HL-60/S4 (cell line): ENCODE data around the gene SLC23A2.
"Not testable (repeated sequence)": the region's sequence is repeated elsewhere in the genome, so short reads cannot be mapped to it uniquely, and the experiment has no call there.

Source experiments
- in situ Hi-C: fragments of 300-500 bp; cut with MboI; formaldehyde crosslinking; loops from 2 replicates; pipeline ENCODE4 v1.14.3; 2022; ENCODE audit warnings: low sequenced_read_pairs

Gene SLC23A2

GRCh38 chr20:4855097-4855496 lies 146.2 kb downstream of the SLC23A2 start:
- in situ Hi-C loops: no loop called here

GRCh38 chr20:4854561-4854901 lies 146.8 kb downstream of the SLC23A2 start:
- in situ Hi-C loops: no loop called here

- in situ Hi-C loops: no loop called here
These were observed 147.4 kb downstream of the SLC23A2 start for GRCh38 chr20:4853757-4854560.

GRCh38 chr20:4853004-4853403 lies 148.3 kb downstream of the SLC23A2 start:
- in situ Hi-C loops: no loop called here

GRCh38 chr20:4850960-4851359 lies 150.3 kb downstream of the SLC23A2 start:
- in situ Hi-C loops: no loop called here

GRCh38 chr20:4848829-4849228 lies 152.5 kb downstream of the SLC23A2 start:
- in situ Hi-C loops: not testable (repeated sequence)

GRCh38 chr20:4848041-4848440 lies 153.3 kb downstream of the SLC23A2 start:
- in situ Hi-C loops: no loop called here

GRCh38 chr20:4846821-4847220 lies 154.5 kb downstream of the SLC23A2 start:
- in situ Hi-C loops: no loop called here

GRCh38 chr20:4844751-4845465 lies 156.4 kb downstream of the SLC23A2 start:
- in situ Hi-C loops: no loop called here

GRCh38 chr20:4844325-4844724 lies 157.0 kb downstream of the SLC23A2 start:
- in situ Hi-C loops: no loop called here

GRCh38 chr20:4840801-4841200 lies 160.5 kb downstream of the SLC23A2 start:
- in situ Hi-C loops: no loop called here

- in situ Hi-C loops: no loop called here
These were observed 162.8 kb downstream of the SLC23A2 start for GRCh38 chr20:4838526-4838925.

GRCh38 chr20:4837760-4838159 lies 163.6 kb downstream of the SLC23A2 start:
- in situ Hi-C loops: no loop called here

- in situ Hi-C loops: no loop called here
These were observed 164.4 kb downstream of the SLC23A2 start for GRCh38 chr20:4836935-4837334.

- in situ Hi-C loops: no loop called here
These were observed 164.8 kb downstream of the SLC23A2 start for GRCh38 chr20:4836473-4836872.

- in situ Hi-C loops: no loop called here
These were observed 165.8 kb downstream of the SLC23A2 start for GRCh38 chr20:4835244-4836177.

- in situ Hi-C loops: no loop called here
These were observed 168.1 kb downstream of the SLC23A2 start for GRCh38 chr20:4833074-4833728.

GRCh38 chr20:4832469-4832868 lies 168.8 kb downstream of the SLC23A2 start:
- in situ Hi-C loops: no loop called here

- in situ Hi-C loops: no loop called here
These were observed 170.6 kb downstream of the SLC23A2 start for GRCh38 chr20:4830696-4831095.

- in situ Hi-C loops: no loop called here
These were observed 171.1 kb downstream of the SLC23A2 start for GRCh38 chr20:4830259-4830658.
